GM19035 (cell line): ENCODE results near the gene PYM1.
"Not testable (repeated sequence)": the region's sequence is repeated elsewhere in the genome, so short reads cannot be mapped to it uniquely, and the experiment has no call there.

Source experiments
- ATAC-seq: cut with Tn5 transposase; IDR thresholded peaks from one replicate; pipeline ENCODE4 v1.9.1; 2021; ENCODE audit not compliant: unreplicated experiment

The PYM1 gene

DNA sequence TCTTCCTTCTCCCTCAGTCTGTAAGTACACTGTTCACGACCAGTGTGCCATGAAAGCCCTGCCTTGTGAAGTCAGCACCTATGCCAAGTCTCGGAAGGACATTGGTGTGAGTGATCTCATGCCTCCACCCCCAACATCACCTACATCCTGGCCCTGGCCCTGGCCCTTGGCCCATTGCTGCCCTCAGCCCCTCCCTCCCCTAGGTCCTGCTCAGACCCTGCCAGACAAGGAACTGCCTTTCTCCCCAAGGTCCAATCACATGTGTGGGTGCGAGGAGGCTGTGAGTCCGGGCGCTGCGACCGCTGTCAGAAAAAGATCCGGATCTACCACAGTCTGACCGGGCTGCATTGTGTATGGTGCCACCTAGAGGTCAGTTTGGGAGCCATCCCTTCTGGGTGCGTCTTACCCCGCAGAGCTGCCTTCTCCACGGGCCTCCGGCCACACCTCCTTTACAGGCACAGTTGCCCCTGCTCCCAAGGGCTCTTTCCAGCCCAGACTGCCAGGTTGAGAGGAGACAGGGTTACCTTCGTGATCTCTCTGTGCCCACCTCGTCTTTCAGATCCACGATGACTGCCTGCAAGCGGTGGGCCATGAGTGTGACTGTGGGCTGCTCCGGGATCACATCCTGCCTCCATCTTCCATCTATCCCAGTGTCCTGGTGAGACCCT lies 12.5 kb upstream of the PYM1 start:
- ATAC-seq, result peak; percentile 97

DNA sequence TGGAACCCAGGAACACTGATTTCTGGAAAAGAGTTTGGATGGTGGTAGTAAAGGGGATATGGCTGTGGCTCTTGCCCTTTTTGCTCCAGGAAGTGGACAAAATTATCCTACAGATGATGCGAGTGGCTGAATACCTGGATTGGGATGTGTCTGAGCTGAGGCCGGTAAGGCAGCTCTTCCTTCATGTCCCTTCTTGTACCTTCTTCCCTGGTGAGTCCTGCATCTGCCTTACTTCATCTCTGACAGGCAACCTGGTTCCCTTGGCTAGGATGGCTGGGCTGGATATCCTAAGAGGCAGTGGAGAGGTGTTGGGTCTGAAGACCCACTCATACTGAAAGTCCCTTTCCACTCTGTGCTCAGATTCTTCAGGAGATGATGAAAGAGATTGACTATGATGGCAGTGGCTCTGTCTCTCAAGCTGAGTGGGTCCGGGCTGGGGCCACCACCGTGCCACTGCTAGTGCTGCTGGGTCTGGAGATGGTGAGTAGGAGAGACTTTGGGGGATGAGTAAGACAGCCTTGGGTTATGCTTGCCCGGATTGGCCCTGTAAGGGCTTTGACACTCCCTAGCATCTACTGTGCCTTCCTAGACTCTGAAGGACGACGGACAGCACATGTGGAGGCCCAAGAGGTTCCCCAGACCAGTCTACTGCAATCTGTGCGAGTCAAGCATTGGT lies 11.3 kb upstream of the PYM1 start:
- no peak for ATAC-seq

DNA sequence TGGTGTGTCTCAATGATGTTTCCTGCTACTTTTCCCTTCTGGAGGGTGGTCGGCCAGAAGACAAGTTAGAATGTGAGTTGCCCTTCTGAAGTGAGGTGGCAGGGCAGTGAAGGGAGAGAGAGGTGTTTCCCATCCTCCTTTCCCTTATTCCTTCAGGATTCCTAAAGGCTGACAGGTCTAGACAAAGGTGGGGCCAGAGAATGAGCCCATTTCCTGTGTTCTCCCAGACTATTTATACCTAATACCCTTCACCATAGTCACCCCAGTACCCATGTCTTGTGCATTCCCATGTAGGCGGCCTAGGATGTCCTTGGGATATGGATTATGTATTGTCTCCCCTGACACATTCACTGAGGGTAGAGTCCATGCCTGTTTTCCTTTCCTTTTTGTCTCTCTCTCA lies 10.3 kb upstream of the PYM1 start:
- no peak for ATAC-seq

DNA sequence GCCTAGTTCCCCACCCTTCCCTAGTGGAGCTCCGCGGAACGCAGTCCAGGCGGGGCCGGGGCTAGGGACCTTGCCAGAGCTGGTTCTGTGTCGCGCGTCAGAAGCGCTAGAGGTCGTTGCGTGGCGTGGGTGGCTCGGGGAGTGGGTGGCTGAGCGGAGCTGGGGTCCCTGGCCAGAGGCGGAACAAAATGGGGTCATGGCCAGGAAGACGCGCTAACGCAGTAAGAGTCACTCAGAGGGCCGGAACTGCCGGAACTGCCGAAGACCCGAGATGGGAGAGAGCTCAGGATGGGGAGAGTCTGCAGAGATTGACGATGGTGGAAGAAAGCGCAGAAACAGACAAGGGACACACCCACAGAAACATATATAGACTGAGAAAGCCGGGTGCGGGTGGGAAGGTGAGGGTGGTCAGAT lies 8.1 kb upstream of the PYM1 start:
- ATAC-seq, result no peak

DNA sequence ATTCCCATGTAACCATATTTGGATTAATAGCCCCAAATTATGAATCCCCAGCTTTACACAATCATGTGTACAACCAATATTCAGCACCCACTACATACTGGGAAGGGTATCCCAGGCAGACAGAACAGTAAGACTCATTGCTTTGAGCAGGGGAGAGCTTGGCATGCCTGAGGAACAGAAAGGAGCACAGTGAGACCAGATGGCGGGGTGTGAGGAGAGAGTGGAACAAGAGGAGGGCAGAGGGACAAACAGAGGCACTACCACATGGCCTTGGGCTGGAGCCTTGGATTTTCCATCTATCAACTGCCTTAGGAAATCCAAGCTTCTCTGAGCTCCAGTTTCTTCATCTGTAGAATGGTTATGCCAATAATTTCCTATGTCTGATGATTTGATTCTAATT lies 7.1 kb upstream of the PYM1 start:
- no peak for ATAC-seq

DNA sequence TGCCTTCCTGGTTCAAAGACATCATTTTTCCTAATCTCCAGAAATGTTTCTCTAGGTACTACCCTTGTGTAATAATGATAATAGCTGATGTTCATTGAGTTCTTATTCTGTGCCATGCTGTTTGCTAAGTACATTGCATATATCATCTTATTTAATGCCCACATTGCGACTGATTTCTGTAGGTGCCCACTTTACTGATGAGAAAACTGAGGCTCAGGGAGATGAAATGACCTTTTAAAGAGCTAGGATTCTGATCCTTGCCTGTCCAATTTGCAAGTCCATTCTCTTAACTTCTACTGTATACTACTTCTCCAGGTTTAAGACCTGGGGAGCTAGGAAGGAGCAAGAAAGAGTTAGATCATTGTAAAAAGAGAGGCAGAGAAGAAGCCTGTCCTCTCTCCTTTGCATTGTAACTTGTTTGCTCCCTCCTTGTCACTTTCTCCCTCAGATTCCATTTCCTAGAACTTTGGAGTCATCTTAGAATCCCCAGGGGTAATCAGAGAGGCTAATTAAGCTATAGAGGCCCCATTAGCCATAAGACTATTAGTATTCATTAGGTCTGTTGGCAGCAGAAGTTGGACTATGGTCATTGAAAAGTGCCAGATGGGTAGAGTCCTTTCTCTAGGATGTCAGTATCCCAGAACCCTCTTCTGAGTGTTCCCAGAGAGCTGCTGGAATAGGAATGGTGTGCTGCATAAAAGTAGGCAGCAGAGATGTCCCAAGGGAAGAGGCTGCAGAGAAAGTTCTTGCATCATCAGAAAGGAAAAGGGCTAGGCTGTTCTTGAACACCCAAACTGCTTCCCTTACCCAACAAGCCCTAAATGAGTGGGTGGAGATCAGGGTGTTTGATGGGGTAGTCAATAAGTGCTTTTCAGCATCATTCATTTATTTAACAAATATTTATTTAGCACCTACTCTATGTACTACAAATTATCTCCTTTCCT lies 6.4 kb upstream of the PYM1 start:
- ATAC-seq, result no peak

DNA sequence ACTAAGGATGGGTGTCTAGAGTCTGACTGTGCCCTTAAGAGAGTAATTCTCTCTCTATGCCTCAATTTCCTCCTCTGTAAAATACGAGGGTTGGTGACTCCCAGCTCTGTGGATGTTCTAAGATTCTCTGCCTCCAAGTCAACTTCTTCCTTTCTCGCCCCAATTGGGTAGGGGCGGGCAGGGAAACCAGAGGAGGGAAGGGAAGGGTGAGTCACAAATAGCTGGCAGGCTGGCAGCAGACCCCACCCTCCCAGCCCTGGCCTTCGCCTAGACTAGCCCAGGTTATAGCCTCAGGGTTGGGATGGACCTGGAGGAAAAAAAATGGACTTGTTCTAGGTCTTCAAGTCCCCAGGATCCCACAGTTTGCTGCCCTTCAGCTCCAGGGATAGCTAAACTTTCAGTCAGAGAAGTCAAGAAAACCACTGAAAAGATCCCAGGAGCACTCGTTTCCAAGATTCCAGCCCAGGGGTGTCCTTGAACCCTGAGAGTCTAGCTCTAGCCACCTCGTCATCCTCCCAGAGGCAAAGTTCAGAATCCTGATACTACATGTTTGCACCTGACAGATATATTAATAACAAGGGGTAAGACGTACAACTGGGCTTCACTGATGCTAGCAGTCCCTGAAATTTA lies 5.6 kb upstream of the PYM1 start:
- ATAC-seq, result no peak

DNA sequence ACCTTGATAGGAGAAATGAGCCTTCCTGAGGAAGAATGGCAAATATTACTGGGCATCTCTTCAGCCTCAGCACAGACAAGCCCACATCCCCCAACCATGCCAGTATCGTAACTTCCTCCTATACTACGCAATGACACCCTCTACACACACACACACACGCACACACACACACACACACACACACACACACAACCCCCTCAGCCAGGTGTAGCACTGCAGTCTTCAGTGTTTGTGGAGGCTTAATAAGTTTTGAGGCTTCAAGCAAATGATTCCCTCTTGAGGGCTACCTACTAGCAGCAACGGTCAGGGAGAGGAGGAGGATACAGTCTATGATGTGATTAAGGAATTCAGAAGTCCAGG lies 4.8 kb upstream of the PYM1 start:
- no peak for ATAC-seq

DNA sequence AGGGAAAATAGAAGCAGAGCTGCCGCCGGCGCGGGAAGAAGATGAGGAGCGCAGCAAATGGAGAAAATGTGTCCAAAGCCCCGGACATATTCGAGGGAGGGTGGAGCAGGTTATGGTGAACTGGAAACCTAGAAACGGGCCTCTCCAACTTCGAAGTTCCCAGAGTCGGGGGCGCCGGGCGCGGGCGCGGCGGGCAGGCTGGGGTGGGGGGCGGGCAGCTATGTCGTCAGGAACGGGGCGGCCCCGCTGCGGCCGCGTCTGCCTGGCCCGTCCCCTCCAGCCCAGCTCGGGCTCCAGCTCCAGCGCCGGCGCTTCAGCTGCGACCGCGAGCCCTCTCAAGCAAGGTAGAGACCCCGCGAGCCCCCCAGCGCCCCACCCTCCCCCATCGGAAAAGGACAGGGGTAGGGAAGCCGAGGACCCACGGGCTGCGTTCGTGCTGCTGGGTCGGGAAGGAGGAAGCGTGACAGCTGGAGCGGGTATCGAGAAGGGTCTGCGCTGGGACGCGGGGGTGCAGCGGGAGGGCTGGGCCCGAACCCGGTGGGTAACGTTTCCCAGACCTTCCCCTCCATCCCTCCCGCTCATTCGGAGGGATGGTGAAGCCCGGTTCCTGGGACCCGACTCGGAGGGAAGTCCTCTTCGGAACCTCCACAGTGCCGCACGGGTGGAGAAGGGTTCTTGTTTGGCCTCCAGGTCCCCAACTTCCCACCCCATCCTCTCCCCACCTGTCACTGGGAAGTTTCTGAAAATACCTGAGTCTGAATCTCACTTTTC lies 4.3 kb upstream of the PYM1 start:
- no peak for ATAC-seq

DNA sequence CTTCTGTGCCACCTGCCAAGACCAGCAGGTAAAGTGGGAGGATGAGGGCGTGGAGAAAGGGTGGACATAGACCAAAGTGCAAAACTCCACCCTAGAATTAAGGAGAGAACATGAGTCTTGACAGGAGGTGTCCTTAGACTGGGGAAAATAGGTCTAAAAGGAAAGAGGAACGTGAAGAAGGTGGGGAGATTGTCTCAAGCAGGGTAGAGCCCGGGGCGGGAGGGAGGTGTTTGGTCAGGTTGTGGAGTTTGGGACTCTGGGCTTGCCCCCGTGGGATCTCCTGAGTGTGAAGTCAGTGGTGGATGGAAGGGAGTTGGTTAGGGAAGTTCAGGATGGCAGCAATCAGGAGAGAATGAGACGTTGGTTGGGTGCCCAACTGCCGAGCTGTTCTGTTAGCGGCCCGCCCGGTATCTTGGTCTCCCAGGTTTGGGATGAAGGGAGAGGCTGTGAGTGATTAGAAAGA lies 3.7 kb upstream of the PYM1 start:
- ATAC-seq, result no peak

DNA sequence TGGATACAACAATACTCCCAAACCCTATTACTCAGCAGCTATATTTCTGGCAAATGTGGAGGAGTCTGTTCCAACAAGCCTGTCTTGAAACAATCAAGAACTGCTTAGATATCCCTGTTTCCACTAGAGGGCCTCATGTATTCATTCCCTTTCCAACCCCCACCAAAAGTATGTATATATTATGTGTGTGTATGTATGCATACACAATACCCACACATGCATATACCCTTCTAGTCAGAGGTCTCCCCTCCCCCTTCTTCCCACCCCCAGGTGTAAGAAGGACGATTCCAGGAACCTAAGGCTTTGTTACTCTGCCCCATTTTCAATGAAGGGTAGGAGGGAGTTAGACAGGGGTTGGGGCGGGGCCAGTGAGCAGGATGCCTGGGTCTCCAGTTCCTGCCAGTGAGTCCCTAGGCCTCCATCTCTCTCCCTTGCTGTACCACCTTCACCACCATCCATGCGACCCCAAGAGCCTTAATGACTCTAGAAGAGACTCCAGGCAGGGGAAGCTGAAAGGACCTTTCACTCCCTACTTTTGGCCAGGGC lies 3.1 kb upstream of the PYM1 start, which contains the start of gene DGKA:
DGKA (plus strand) TSS at position 392 of the 546 bp plus-strand sequence. CDS start 5,342 bp downstream, outside the sequence.
- no peak for ATAC-seq

DNA sequence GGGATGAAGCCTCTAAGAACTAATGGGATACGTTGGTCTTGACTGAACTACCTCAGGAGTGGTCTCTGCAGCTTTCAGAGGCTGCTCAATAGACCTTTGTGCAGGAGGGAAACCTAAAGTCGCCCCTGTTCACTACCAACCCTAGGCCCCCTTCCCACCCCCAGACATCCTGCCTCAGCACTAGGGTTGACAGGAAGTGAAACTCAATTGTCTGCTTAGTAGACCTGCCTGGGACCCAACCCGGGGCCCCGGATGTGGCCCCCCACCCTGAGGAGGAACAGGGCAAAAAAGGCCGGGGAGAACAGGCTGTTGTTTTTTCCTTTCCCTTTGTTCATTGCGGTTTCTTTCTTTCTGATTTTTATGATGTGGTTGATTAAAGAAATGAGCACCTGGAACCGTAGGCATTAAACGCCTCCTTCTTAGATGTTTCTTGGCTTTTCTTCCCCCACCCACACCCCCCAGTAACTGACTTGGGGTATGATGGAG lies 1.7 kb upstream of the PYM1 start:
- peak; percentile 30 for ATAC-seq

DNA sequence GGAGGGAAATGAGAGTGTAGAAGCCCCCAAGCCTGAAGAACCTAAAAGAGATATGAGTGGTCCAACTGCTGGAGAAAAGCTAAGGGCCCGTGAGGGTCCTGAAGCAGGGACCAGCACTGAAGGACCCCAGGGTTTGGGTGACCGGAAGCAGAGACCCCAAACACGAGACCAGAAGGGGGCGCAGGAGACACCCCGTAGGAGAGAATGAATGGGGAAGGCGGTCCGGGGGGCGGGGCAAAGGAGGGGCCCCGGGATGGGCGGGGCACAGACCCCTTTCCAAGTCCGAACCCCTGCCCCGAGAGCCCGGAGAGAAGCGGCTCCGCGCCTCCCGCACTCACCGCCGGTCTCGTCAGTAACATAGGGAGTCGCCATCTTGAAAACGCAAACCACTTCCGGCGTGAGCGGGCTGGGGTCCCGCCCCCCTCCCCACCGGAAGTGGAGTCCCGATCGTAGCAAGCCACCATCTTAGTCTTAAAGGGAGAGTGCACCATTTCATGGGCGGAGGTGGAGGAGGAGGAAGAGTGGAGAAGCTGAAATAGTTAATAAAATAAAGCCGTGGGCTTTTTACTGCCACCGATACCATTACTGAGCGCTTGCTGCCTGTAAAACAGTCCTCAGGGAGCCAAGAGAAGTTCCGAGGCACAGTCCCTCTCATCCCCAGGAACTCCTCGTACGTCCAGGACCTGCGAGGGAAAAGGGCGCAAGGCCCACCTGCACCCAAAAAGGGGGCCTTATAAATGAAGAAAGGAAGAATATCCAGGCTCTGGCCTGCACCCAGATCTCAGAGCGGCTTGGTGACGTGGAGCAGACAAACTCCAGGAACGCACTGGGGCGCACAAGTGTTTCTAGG lies 731 bp downstream of the PYM1 start:
- peak; percentile 43 for ATAC-seq

DNA sequence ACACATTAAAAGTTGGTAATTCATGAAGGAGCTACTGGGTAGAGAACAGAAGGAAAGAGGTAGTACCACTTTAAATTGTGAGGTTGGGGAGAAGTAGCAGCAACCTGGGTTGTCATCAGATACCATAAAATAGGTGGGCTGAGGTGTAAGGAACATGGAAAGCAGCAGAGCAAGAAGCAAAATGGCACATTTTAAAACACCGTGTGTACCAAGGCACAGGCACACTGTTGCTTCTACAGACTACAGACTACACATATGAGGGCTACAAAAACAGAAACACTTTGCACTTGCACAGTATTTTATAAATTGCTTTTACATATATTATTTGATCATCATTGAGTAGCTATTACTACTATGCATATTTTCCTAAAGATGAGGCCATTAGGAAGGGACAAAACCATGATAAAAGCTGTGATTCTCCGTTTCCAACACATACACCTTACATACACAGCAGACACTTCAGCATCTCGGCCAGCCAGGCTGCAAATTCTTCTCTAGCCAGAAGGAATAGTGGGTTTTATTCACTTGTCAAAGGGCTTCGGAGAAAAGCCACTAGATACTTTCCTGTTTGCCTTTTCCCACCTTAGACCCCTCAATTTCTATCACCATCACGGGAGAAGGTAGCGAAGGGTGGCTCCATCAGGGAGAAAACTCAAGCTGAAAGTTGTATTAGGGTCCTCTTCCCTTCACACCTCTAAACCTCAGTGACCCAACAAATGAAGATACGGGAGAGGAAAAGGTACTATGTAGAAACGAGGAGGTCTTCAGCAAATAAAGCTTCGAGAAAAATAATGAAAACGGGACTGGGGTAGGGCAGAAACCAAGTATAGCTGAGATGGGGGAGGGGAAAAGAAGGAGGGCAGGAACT lies 1.6 kb downstream of the PYM1 start:
- no peak for ATAC-seq

DNA sequence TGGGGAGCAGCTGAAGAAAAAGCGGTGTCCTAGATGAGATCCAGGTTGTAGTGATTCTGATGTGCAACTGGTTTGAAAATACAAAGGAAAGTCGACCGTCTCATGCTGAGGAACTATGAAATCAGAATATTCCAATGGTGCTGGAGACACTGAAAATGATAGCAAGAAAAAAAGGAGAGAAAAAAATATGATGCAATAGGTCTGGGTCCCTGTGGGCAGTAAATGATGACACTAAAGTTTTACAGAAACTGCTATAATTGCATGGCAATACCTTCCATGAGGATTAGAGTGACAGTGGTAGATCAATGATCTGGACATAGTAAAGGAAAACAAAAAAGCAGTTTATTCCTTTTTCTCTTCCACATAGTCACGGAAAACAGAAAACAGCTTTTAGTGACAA lies 2.3 kb downstream of the PYM1 start:
- ATAC-seq, result no peak

DNA sequence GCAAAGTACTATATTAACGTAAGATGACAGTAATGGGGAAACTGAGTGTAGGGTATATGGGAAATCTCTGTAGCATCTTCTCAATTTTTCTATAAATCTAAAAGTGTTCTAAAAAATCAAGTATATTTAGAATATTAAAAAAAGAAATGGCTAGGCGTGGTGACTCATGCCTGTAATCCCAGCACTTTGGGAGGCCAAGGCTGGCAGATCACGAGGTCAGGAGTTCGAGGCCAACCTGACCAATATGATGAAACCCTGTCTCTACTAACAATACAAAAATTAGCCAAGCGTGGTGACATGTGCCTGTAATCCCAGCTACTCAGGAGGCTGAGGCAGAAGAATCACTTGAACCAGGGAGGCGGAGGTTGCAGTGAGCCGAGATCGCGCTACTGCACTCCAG lies 4.0 kb downstream of the PYM1 start:
- not testable (repeated sequence) for ATAC-seq

DNA sequence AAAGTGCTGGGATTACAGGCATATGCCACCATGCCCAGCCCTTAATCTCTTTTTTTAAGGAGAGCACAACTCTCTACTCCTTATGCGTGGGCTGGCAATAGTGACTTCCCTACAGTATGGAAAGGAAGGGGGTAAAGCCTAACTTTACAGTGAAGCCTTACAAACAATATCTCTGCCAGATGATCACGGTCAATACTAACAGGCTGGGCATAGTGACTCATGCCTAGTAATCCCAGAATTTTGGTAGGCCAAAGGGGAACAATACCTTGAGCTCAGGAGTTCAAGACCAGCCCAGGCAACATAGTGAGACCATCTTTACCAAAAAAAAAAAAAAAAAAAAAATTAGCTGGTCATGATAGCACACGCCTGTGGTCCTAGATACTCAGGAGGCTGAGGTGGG lies 5.6 kb downstream of the PYM1 start:
- ATAC-seq, result no peak

DNA sequence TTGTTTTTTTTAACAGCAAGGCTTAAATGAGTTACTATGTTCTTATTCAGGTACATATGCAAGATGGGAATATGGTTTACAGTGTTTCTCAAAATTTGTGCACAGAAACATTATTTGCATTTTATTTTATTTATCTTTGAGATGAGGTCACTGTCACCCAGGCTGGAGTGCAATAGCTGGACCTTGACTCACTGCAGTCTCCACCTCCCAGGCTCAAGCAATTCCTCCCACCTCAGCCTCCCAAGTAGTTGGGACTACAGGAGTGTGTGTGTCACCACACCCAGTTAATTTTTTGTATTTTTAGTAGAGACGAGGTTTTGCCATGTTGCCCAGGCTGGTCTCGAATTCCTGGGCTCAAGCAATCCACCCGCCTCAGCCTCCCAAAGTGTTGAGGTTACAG lies 8.7 kb downstream of the PYM1 start:
- not testable (repeated sequence) for ATAC-seq
